H1 (cell line): Measurements from ENCODE around the gene INSM1. TPM values are rescaled to one million over a fixed set of nuclear protein-coding genes. Genes with fewer than 3 reads are reported as not detected.

Experiments
- CTCF ChIA-PET: fragments of 300-600 bp; sonication (Branson Sonifier 250); formaldehyde crosslinking; loops from one replicate; lab custom pipeline; 2021; ENCODE audit not compliant: partially characterized antibody; lab: Charles Lee
- POLR2A ChIA-PET: fragments of 300-600 bp; sonication (Branson Sonifier 250); formaldehyde crosslinking; loops from one replicate; lab custom pipeline; 2021; ENCODE audit warnings: inconsistent platforms; ENCODE audit not compliant: partially characterized antibody; lab: Charles Lee
- DNase-seq, 2 experiments: peaks; one replicate each; pipeline versions ENCODE4 v3.0.0 to v3.0.0-alpha.2; 2010 to 2022; ENCODE audit warnings: low spot score in 2 of 2, low read depth in 1 of 2, mixed read lengths in 1 of 2
- FAIRE-seq: peaks from 2 replicates; lab custom pipeline; 2011; peaks lifted over from hg19 to GRCh38; lab: Jason Lieb, UNC
- H2AFZ ChIP-seq: 2 replicates; pipeline ENCODE4 v1.8.1; 2012; ENCODE audit warnings: low read length, inconsistent platforms
- H2AK5ac ChIP-seq: 2 replicates; pipeline ENCODE4 v1.6.1; 2013; ENCODE audit warnings: low read depth, low read length
- H2BK120ac ChIP-seq: replicated peaks from 2 replicates; pipeline ENCODE3; 2013; ENCODE audit warnings: low read depth, low read length, inconsistent platforms
- H2BK12ac ChIP-seq: 2 replicates; pipeline ENCODE4 v1.6.1; 2013; ENCODE audit warnings: low read depth, low read length
- H2BK15ac ChIP-seq: 2 replicates; pipeline ENCODE4 v1.6.1; 2013; ENCODE audit warnings: low read length
- H2BK20ac ChIP-seq: 2 replicates; pipeline ENCODE4 v1.6.1; 2013; ENCODE audit warnings: low read length
- H2BK5ac ChIP-seq: 2 replicates; pipeline ENCODE4 v1.6.1; 2013; ENCODE audit warnings: low read depth, low read length
- H3K14ac ChIP-seq: 2 replicates; pipeline ENCODE4 v1.6.1; 2013; ENCODE audit warnings: inconsistent platforms; ENCODE audit not compliant: insufficient read length
- H3K18ac ChIP-seq: 2 replicates; pipeline ENCODE4 v1.6.1; 2013; ENCODE audit warnings: low read length; ENCODE audit errors: extremely low read depth
- H3K23ac ChIP-seq: 2 replicates; pipeline ENCODE4 v1.6.1; 2013; ENCODE audit warnings: inconsistent platforms; ENCODE audit not compliant: insufficient read length
- H3K23me2 ChIP-seq: 2 replicates; pipeline ENCODE4 v1.6.1; 2013; ENCODE audit warnings: low read depth, low read length
- H3K27ac ChIP-seq: 2 replicates; pipeline ENCODE4 v1.6.1; 2011; ENCODE audit warnings: low read depth, low read length, inconsistent platforms
- H3K27me3 ChIP-seq, 4 experiments: replicated peaks in 1 of 4; 1 replicate in 1 of 4; 2 replicates in 3 of 4; pipeline versions ENCODE4 v1.6.1 to v1.8.1; 2011 to 2013; ENCODE audit warnings: low read length in 3 of 4, mild to moderate bottlenecking in 3 of 4, inconsistent platforms in 2 of 4, mixed read lengths in 2 of 4, moderate library complexity in 1 of 4; ENCODE audit not compliant: control insufficient read depth in 3 of 4, insufficient read depth in 3 of 4; ENCODE audit errors: extremely low read depth in 1 of 4
- H3K36me3 ChIP-seq, 4 experiments: 2 replicates each; pipeline versions ENCODE4 v1.6.1 to v1.8.1; 2011 to 2013; ENCODE audit warnings: mild to moderate bottlenecking in 4 of 4, low read length in 3 of 4, moderate library complexity in 2 of 4, control low read depth in 1 of 4, inconsistent platforms in 1 of 4; ENCODE audit not compliant: insufficient read depth in 4 of 4, control insufficient read depth in 2 of 4
- H3K4ac ChIP-seq: replicated peaks from 2 replicates; pipeline ENCODE3; 2013; ENCODE audit warnings: low read length, low read depth, mixed read lengths, inconsistent platforms; ENCODE audit not compliant: insufficient read length
- H3K4me1 ChIP-seq, 4 experiments: replicated peaks in 1 of 4; 1 replicate in 1 of 4; 2 replicates in 3 of 4; pipeline versions ENCODE4 v1.6.1 to v1.8.1; 2011 to 2013; ENCODE audit warnings: low read length in 3 of 4, inconsistent platforms in 2 of 4, mixed read lengths in 1 of 4; ENCODE audit not compliant: insufficient read depth in 4 of 4, control insufficient read depth in 3 of 4
- H3K4me2 ChIP-seq, 2 experiments: 2 replicates each; pipeline versions ENCODE4 v1.6.1 to v1.8.1; 2011 to 2013; ENCODE audit warnings: low read depth in 2 of 2, low read length in 2 of 2, control low read depth in 1 of 2, inconsistent platforms in 1 of 2, mild to moderate bottlenecking in 1 of 2; ENCODE audit not compliant: insufficient read depth in 1 of 2
- H3K4me3 ChIP-seq, 4 experiments: fragments of 200-600, 300-600 bp in 1 of 4; sonication (generic), shearing (Covaris generic), sonication (Bioruptor Twin) in 1 of 4; 2 replicates each; pipeline versions ENCODE4 v1.5.1 to v1.8.1; 2011 to 2016; ENCODE audit warnings: low read length in 4 of 4, low read depth in 3 of 4, control low read depth in 2 of 4, inconsistent platforms in 2 of 4, mild to moderate bottlenecking in 2 of 4, mixed read lengths in 1 of 4, moderate library complexity in 1 of 4; ENCODE audit not compliant: insufficient read depth in 2 of 4; ENCODE audit errors: extremely low read depth in 1 of 4
- H3K56ac ChIP-seq: replicated peaks from 2 replicates; pipeline ENCODE3; 2013; ENCODE audit warnings: low read depth, mild to moderate bottlenecking, mixed read lengths, low read length, inconsistent platforms; ENCODE audit not compliant: insufficient read length
- H3K79me1 ChIP-seq: 2 replicates; pipeline ENCODE4 v1.6.1; 2013; ENCODE audit warnings: low read depth, low read length, control low read depth
- H3K79me2 ChIP-seq, 2 experiments: 2 replicates each; pipeline versions ENCODE4 v1.6.1 to v1.8.1; 2012 to 2013; ENCODE audit warnings: low read length in 2 of 2, mild to moderate bottlenecking in 2 of 2, inconsistent platforms in 1 of 2; ENCODE audit not compliant: insufficient read depth in 2 of 2, control insufficient read depth in 1 of 2
- H3K9ac ChIP-seq, 4 experiments: replicated peaks in 1 of 4; 1 replicate in 1 of 4; 2 replicates in 3 of 4; pipeline versions ENCODE4 v1.6.1 to v1.8.1; 2011 to 2013; ENCODE audit warnings: low read depth in 3 of 4, low read length in 3 of 4, control low read depth in 2 of 4, mild to moderate bottlenecking in 2 of 4, moderate library complexity in 2 of 4, inconsistent platforms in 1 of 4; ENCODE audit errors: extremely low read depth in 1 of 4
- H3K9me3 ChIP-seq, 2 experiments: 2 replicates each; pipeline versions ENCODE4 v1.6.1 to v1.8.1; 2012 to 2013; ENCODE audit warnings: mild to moderate bottlenecking in 2 of 2, moderate library complexity in 2 of 2, control low read depth in 1 of 2, inconsistent platforms in 1 of 2, low read depth in 1 of 2, low read length in 1 of 2, mixed read lengths in 1 of 2; ENCODE audit not compliant: insufficient read depth in 2 of 2
- H4K20me1 ChIP-seq, 2 experiments: replicated peaks in 1 of 2; 2 replicates each; pipeline versions ENCODE3 to v1.8.1; 2011 to 2013; ENCODE audit warnings: inconsistent platforms in 2 of 2, low read length in 2 of 2, mild to moderate bottlenecking in 1 of 2; ENCODE audit not compliant: insufficient read depth in 2 of 2, control insufficient read depth in 1 of 2
- H4K5ac ChIP-seq: 2 replicates; pipeline ENCODE4 v1.6.1; 2013; ENCODE audit warnings: low read length, low read depth, mixed read lengths, inconsistent platforms; ENCODE audit not compliant: insufficient read length
- H4K8ac ChIP-seq: 2 replicates; pipeline ENCODE4 v1.8.0; 2013; ENCODE audit warnings: mild to moderate bottlenecking, moderate library complexity, low read length, inconsistent platforms; ENCODE audit not compliant: insufficient read depth; ENCODE audit errors: extremely low read depth
- H4K91ac ChIP-seq: replicated peaks from 2 replicates; pipeline ENCODE3; 2013; ENCODE audit warnings: low read length, mixed read lengths, inconsistent platforms; ENCODE audit not compliant: insufficient read length
- BCL11A ChIP-seq, 2 experiments: IDR thresholded peaks; one replicate each; pipeline ENCODE4 v1.6.1; 2011; ENCODE audit warnings: low read depth in 2 of 2, low read length in 2 of 2, mild to moderate bottlenecking in 2 of 2
- FOSL1 ChIP-seq: IDR thresholded peaks from 2 replicates; pipeline ENCODE4 v1.6.1; 2011; ENCODE audit warnings: mild to moderate bottlenecking, low read depth, low read length, moderate library complexity; ENCODE audit not compliant: insufficient read depth
- RFX5 ChIP-seq: IDR thresholded peaks from 2 replicates; pipeline ENCODE4 v1.6.1; 2011; ENCODE audit warnings: low read depth, low read length, improper control_type of control experiment, borderline replicate concordance
- SIRT6 ChIP-seq: IDR thresholded peaks from one replicate; pipeline ENCODE4 v1.7.1; 2012; ENCODE audit warnings: low read length, inconsistent platforms
- WGBS, 2 experiments: shearing (Covaris generic) in 1 of 2; methylation state at CpG; one replicate each; pipeline versions ENCODE4 v1.1.6 to v1.1.7; 2013 to 2015; ENCODE audit warnings: low lambda C conversion rate in 2 of 2, mixed read lengths in 2 of 2, inconsistent platforms in 1 of 2, low coverage in 1 of 2, missing lambda C conversion rate in 1 of 2; ENCODE audit not compliant: insufficient replicate concordance in 2 of 2, insufficient coverage in 1 of 2, insufficient read length in 1 of 2; ENCODE audit errors: extremely low coverage in 1 of 2, missing lambda C conversion rate in 1 of 2; 5-methylcytosine and 5-hydroxymethylcytosine counted together
- polyA plus RNA-seq, 7 experiments: library from polyadenylated mRNA; depleted of rRNA in 3 of 7; stranded (reverse) in 5 of 7; unstranded in 2 of 7; fragments of >200 nt in 5 of 7; fragments of 200-250 nt in 2 of 7; gene quantifications; 1 replicate in 5 of 7; 2 replicates in 1 of 7; 4 replicates in 1 of 7; pipeline versions ENCODE4 v1.2.1 to v1.2.3, GENCODE V29; 2011 to 2013; ENCODE audit warnings: missing spikeins in 2 of 7, mixed read lengths in 2 of 7
- total RNA-seq: library from RNA; stranded (reverse); fragmentation: NEBNext Ultra II Directional; extraction: Animal tissue kit (Norgen Biotek cat#: 25700); gene quantifications from 2 replicates; pipeline ENCODE4 v1.2.1, GENCODE V29; 2021

The INSM1 gene
- total and polyA plus RNA-seq, 2 of the 8 experiments (the other 6 are each of a cell fraction or from before 2014, with no cell fraction given) = 0.86 to 2.5 TPM

- H3K4ac ChIP-seq = no peak overlapping the region
- no peaks in the 10 kb centered on the region for H3K79me2 ChIP-seq
- no peaks in the 10 kb centered on the region for H3K9me3 ChIP-seq
- H4K8ac ChIP-seq = no peak overlapping the region
- H3K9ac ChIP-seq = no peak overlapping the region
- H3K56ac ChIP-seq = no peak overlapping the region
- no peaks in the 10 kb centered on the region for H3K79me1 ChIP-seq
- H3K36me3 ChIP-seq = no peaks in the 10 kb centered on the region
- H4K91ac ChIP-seq = no peak overlapping the region
- no peak overlapping the region for H2AK5ac ChIP-seq
- no peak overlapping the region for H2BK12ac ChIP-seq
- POLR2A ChIA-PET = interaction anchor here (0.7 kb wide), 1 partner anchor 94 kb away, joined by 3 read pairs; no protein-coding TSS in a partner anchor
- H3K27me3 ChIP-seq = no peaks in the 10 kb centered on the region
- no peak overlapping the region for H3K23ac ChIP-seq
- CTCF ChIA-PET = interaction anchor here (2.7 kb wide), 1 partner anchor 14 kb away, joined by 17 read pairs; no protein-coding TSS in a partner anchor
- H2AFZ ChIP-seq = no peak overlapping the region
- DNase-seq = no peak
- TF ChIP-seq FOSL1 = no peak
- no peak for TF ChIP-seq SIRT6
- TF ChIP-seq RFX5 = no peak
- no peak for TF ChIP-seq BCL11A (IDR thresholded peaks at IDR 0.05; ENCODE audit: low read depth in 2 of 2, low read length in 2 of 2)
- no peaks in the 10 kb centered on the region for H3K23me2 ChIP-seq
- H4K20me1 ChIP-seq = peaks cover 0 to 2% of the 10 kb centered on the region in 2 experiments
- no peak overlapping the region for H3K18ac ChIP-seq
- FAIRE-seq = no peak
- no peak overlapping the region for H2BK20ac ChIP-seq
- H3K4me3 ChIP-seq = no peak overlapping the region
- no peak overlapping the region for H2BK120ac ChIP-seq
- H4K5ac ChIP-seq = no peak overlapping the region
- WGBS, 2 experiments = 95% methylated on average over 20 of the region's 20 CpGs; no CpG with 5 or more reads in 1 of the 2 experiments
- no peak overlapping the region for H2BK5ac ChIP-seq
- H2BK15ac ChIP-seq = no peak overlapping the region
- peaks cover 0 to 16% (median 12%) of the 10 kb centered on the region in 4 experiments; a peak in 6 of 7 replicates for H3K4me1 ChIP-seq
- no peak overlapping the region for H3K27ac ChIP-seq
- no peak overlapping the region for H3K14ac ChIP-seq
- no peak overlapping the region for H3K4me2 ChIP-seq
Measured at GRCh38 chr20:20393207-20394120, 25.6 kb downstream of the INSM1 start.
